ENCODE data around the gene TSPAN9. TPM values are rescaled to one million over a fixed set of nuclear protein-coding genes. Genes with fewer than 3 reads are reported as not detected.

The TSPAN9 gene
- total RNA-seq, 2 donors from 2014 or later: 41.9 to 50.0 TPM

DNA sequence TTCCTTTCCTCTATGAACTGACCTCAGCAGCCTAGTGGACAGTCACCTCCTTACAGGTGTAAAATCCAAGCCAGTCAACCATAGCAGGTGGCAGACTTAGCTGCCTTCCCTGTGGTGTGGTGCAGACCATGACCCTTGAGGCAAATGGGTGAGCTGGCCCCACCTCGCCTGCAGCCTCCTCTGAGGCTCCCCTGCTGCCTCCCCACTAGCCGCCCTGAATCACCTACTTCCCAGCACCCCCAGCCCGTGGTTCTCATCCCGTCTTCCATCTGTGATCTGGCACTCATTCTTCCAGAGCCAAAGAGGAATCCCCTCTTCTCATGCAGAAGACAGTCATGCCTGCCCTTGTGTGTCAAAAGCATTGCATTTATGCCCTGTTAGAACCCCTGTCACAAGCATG, 34.4 kb upstream of the TSPAN9 start:
- Histone ChIP-seq H3K27me3 (replicated peaks; ENCODE audit: insufficient read depth) (no peaks in the 10 kb centered on the region), H3K36me3 (no peaks in the 10 kb centered on the region), H3K4me3 (no peak overlapping the region), H3K4me1 (replicated peaks) (no peaks in the 10 kb centered on the region), H3K27ac (no peak overlapping the region), H3K9me3 (no peaks in the 10 kb centered on the region)
- TF ChIP-seq POLR2A (IDR thresholded peaks at IDR 0.05) (no peak), POLR2AphosphoS5 (IDR thresholded peaks at IDR 0.05) (no peak)
- TF ChIP-seq, protein P1, sequence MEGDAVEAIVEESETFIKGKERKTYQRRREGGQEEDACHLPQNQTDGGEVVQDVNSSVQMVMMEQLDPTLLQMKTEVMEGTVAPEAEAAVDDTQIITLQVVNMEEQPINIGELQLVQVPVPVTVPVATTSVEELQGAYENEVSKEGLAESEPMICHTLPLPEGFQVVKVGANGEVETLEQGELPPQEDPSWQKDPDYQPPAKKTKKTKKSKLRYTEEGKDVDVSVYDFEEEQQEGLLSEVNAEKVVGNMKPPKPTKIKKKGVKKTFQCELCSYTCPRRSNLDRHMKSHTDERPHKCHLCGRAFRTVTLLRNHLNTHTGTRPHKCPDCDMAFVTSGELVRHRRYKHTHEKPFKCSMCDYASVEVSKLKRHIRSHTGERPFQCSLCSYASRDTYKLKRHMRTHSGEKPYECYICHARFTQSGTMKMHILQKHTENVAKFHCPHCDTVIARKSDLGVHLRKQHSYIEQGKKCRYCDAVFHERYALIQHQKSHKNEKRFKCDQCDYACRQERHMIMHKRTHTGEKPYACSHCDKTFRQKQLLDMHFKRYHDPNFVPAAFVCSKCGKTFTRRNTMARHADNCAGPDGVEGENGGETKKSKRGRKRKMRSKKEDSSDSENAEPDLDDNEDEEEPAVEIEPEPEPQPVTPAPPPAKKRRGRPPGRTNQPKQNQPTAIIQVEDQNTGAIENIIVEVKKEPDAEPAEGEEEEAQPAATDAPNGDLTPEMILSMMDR (IDR thresholded peaks at IDR 0.05): no peak
- DNase-seq (ENCODE audit: low spot score): no peak
- WGBS: 89% methylated on average over 4 of the region's 4 CpGs
- intact Hi-C loops (cut with DNase I): no loop called here

DNA sequence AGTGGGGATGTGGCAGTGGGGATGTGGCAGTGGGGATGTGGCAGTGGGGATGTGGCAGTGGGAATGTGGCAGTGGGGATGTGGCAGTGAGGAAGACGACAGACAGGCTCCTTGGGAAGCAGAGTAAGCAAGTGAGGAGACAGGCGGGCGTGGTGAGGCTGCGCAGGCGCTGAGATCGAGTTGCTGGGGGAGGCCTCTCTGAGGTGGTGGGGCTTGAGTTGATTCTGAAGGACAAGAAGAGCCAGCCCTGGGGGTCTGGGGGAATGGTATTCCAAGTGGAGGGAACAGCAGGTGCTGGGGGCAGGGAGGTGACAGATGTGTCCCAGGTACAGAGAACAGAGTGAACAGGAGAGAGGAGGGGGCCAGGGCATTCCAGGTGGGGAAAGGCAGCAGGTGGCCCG, 33.8 kb upstream of the TSPAN9 start:
- Histone ChIP-seq H3K9me3 (no peaks in the 10 kb centered on the region), H3K27me3 (replicated peaks; ENCODE audit: insufficient read depth) (no peaks in the 10 kb centered on the region), H3K4me3 (no peak overlapping the region), H3K36me3 (no peaks in the 10 kb centered on the region), H3K4me1 (replicated peaks) (no peaks in the 10 kb centered on the region), H3K27ac (no peak overlapping the region)
- no peak for DNase-seq (ENCODE audit: low spot score)
- TF ChIP-seq POLR2AphosphoS5 (IDR thresholded peaks at IDR 0.05) (no peak), POLR2A (IDR thresholded peaks at IDR 0.05) (no peak)
- TF ChIP-seq, protein P1 (IDR thresholded peaks at IDR 0.05): no peak
- intact Hi-C loops (cut with DNase I): no loop called here
- 85% methylated on average over 7 of the region's 7 CpGs for WGBS

GRCh38 chr12:3044141-3044630, 33.0 kb upstream of the TSPAN9 start:
- DNase-seq (ENCODE audit: low spot score): no peak
- 76% methylated on average over 8 of the region's 8 CpGs for WGBS
- intact Hi-C loops (cut with DNase I): no loop called here
- no peaks in the 10 kb centered on the region for H3K36me3 ChIP-seq
- no peak overlapping the region for H3K4me3 ChIP-seq
- no peaks in the 10 kb centered on the region for H3K9me3 ChIP-seq
- H3K27me3 ChIP-seq (replicated peaks; ENCODE audit: insufficient read depth): no peaks in the 10 kb centered on the region
- H3K27ac ChIP-seq: no peak overlapping the region
- H3K4me1 ChIP-seq (replicated peaks): no peaks in the 10 kb centered on the region
- TF ChIP-seq POLR2AphosphoS5 (IDR thresholded peaks at IDR 0.05) (no peak), POLR2A (IDR thresholded peaks at IDR 0.05) (no peak)
- TF ChIP-seq, protein P1 (IDR thresholded peaks at IDR 0.05): no peak

- H3K4me3 ChIP-seq: no peak overlapping the region
- H3K27ac ChIP-seq: no peak overlapping the region
- no peaks in the 10 kb centered on the region for H3K27me3 ChIP-seq (replicated peaks; ENCODE audit: insufficient read depth)
- no peak for DNase-seq (ENCODE audit: low spot score)
- H3K36me3 ChIP-seq: no peaks in the 10 kb centered on the region
- TF ChIP-seq, protein P1 (IDR thresholded peaks at IDR 0.05): no peak
- TF ChIP-seq POLR2A (IDR thresholded peaks at IDR 0.05) (no peak), POLR2AphosphoS5 (IDR thresholded peaks at IDR 0.05) (no peak)
- intact Hi-C loops (cut with DNase I): no loop called here
- no peaks in the 10 kb centered on the region for H3K9me3 ChIP-seq
- 83% methylated on average over 5 of the region's 5 CpGs for WGBS
- no peaks in the 10 kb centered on the region for H3K4me1 ChIP-seq (replicated peaks)
These were observed 31.7 kb upstream of the TSPAN9 start for GRCh38 chr12:3045494-3045893.

DNA sequence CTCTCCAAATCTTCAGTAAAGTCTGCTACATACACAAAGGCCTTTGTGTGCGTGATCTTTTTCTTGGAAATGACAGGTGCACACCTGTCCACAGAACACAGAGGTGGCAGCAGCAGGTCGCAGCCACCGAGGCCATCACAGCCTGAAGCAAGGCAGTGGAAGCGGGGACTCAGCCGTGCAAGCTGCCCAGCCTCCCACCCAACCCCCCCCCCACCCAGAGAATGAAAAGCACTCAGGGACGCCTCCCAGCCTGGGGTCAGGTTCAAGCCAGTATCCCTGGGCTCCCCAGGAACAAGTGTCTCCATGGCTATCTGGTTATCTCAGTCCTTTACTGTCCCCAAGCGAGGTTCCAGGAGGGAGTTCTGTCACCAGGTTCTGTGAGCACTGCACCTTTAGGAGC, 31.2 kb upstream of the TSPAN9 start:
- TF ChIP-seq POLR2A (IDR thresholded peaks at IDR 0.05) (no peak), POLR2AphosphoS5 (IDR thresholded peaks at IDR 0.05) (no peak)
- TF ChIP-seq, protein P1 (IDR thresholded peaks at IDR 0.05): no peak
- WGBS: 83% methylated on average over 7 of the region's 7 CpGs
- no peaks in the 10 kb centered on the region for H3K4me1 ChIP-seq (replicated peaks)

More for the DNA sequence above, 31.2 kb upstream of the TSPAN9 start:
- no peak for DNase-seq (ENCODE audit: low spot score)
- Histone ChIP-seq H3K27ac (no peak overlapping the region), H3K4me3 (no peak overlapping the region), H3K27me3 (replicated peaks; ENCODE audit: insufficient read depth) (no peaks in the 10 kb centered on the region), H3K9me3 (no peaks in the 10 kb centered on the region), H3K36me3 (no peaks in the 10 kb centered on the region)
- intact Hi-C loops (cut with DNase I): no loop called here
